HG02973 (cell line): Measurements from ENCODE around the gene LCN10.

ENCODE experiments used
- ATAC-seq: cut with Tn5 transposase; IDR thresholded peaks from one replicate; pipeline ENCODE4 v1.9.1; 2021; ENCODE audit warnings: moderate library complexity; ENCODE audit not compliant: unreplicated experiment

The LCN10 gene

DNA sequence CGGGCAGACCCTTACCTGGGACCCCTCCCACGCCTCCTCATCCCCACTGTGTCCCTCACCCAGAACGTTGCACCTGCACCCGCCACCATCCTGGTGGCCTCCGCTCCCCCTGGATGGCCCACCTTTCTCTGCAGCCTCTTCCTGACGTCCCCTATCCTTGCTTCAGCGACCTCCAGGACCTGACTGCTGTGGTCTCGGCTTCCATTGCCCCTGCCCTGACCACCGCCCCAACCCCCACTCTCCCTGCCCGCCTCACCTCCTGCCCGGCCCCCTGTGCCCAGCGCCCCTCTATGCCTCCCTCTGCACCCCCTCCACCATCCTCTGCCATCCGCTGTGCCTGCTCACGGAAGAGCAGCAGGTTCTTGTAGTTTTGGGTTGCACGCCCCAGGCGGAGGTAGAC lies 2.2 kb downstream of the LCN10 start:
- no peak for ATAC-seq

DNA sequence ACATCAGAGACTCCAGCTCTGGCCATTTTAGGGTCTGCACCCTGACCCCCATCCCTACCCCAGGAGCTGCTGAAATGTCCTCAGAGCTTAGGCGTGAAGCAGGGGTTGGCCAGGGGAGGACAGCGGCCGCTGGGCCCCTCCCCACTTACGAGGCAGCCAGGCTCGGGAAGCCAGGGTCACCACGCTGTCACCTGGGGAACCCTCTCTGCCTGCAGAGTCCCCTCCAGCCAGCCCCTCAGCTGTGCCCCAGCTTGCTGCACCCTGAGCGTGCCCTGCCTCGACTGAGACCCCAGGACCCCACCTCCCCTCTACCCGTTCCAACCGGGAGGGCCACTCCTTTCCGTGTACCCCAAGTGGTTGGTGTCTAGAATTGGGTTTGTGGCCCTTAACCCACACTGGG lies 2.7 kb downstream of the LCN10 start:
- no peak for ATAC-seq

DNA sequence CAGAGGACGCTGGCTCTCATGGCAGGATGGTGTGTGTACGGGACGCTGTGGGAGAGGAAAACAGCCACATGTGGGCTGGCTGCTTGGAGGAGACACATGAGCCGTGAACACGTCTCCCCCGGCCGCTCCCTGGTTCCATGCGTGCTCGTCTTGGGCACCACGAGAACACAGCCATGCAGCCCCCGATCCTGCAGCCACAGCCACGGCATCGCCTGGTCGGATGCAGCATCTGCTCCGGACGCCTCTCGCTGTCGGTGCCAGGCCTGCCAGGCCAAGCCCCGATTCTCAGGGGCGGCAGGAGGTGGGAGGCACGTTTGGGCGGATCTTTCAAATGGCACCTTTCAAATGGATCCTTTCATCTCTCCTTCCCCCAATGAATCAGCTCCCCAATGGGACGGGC lies 3.2 kb downstream of the LCN10 start:
- ATAC-seq, result no peak

- ATAC-seq, result no peak
These were observed 3.8 kb downstream of the LCN10 start for GRCh38 chr9:136738960-136739359.

DNA sequence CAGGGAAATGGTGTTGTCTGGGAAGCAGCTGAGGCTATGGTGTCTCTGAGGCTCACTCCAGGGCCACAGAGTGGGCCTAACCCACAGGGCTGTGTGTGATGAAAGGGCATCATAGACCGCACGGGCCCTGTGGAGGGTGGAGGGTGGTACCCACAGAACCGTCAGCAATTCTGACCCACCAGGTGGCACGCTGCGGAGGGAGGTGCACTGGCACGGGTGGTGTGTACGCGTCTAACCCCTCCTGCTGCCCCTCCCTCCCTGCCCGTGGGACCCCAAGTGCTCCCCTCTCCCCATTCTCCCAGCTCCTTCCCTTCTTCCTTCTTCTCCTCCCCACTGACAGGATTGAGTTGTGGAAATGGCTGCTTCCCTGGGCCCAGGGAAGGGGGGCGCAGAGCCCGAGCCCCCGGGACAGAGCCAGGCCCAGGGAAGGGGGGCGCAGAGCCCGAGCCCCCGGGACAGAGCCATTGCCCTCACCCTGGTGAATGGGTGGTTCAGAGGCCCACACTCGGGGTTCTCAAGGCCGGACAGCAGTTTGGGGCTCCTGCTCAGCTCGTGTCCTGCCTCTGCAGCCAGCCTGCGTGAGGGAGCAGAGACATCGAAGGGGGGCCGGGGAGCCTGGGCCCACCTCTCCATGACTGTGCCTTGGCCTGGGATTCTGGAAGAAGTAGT lies 6.8 kb downstream of the LCN10 start:
- no peak for ATAC-seq

DNA sequence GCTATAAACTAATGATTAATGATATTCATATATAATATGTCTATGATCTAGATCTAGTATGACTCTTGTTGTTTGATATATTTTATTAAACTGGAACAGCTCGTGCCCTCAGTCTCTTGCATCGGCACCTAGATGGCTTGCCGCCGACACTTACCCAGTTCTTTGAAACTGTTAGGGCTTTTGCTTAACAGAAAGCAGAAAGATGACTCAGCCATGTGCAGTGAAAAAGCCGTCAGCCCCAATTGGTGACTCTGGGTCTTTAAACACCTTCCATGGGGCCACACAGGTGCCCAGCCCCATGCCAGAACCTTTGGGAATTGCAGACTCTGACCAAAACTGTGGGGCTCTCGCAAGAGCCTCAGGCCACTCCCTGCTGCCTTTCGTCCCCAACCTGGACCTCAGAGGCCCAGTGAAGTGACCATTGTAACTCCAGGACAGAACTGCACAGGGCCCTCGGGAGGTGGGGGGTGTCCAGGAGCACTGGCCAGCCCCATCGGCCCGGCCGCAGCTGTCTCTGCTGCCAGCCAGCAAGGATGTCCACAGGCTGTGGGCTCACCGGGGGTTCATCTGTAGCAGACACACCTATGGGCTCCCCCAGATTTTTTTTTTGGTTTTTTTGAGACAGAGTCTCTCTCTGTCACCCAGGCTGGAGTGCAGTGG lies 7.8 kb downstream of the LCN10 start:
- no peak for ATAC-seq

DNA sequence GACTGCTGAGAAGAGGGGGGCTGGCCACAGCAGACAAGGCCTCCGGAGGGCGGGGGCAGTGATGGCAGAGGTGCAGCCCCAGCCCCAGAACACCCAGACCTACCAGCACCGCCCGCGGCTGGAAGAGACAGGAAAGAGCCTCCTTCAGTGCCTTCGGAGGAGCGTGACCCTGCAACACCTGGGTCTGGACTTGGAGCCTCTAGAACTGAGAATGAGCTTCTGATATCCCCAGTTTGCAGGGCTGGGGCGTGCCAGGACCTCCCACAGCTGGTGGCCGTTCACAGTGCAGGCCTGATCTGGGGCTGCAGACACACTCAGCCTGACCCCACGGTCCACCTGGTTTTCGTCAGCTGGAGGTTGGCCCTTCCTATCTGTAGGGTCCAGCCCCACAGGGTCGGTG lies 9.1 kb downstream of the LCN10 start:
- no peak for ATAC-seq

- no peak for ATAC-seq
These were observed 10.1 kb downstream of the LCN10 start for GRCh38 chr9:136732444-136733178.

GRCh38 chr9:136729926-136730325 lies 12.8 kb downstream of the LCN10 start:
- no peak for ATAC-seq

DNA sequence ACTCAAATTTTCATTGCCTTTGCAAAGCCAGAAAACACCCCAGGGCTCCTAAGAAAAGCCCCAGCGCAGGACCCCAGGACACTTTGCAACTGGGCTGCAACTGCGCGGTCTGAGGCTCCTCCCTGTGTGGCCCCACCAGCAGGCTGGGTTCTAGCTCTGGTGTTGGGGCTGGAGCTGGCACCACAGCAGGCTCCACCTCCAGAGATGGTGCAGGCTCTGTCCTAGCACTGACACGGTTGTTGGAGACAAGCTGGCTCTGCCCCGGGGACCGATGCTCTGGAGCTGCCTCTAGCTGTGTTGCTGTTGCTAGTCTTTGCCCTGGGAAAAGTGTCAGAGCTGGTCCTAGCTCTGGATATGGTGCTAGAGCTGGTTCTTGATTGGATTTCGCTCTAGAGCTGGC lies 13.6 kb downstream of the LCN10 start:
- no peak for ATAC-seq

GRCh38 chr9:136728548-136729123 lies 14.1 kb downstream of the LCN10 start:
- peak; percentile 11 for ATAC-seq

- ATAC-seq, result peak; percentile 61
These were observed 14.6 kb downstream of the LCN10 start for GRCh38 chr9:136728080-136728547.

- no peak for ATAC-seq
These were observed 16.0 kb downstream of the LCN10 start for GRCh38 chr9:136726631-136727191.

- no peak for ATAC-seq
These were observed 16.6 kb downstream of the LCN10 start for GRCh38 chr9:136726118-136726517.

GRCh38 chr9:136725612-136726011 lies 17.1 kb downstream of the LCN10 start:
- no peak for ATAC-seq

DNA sequence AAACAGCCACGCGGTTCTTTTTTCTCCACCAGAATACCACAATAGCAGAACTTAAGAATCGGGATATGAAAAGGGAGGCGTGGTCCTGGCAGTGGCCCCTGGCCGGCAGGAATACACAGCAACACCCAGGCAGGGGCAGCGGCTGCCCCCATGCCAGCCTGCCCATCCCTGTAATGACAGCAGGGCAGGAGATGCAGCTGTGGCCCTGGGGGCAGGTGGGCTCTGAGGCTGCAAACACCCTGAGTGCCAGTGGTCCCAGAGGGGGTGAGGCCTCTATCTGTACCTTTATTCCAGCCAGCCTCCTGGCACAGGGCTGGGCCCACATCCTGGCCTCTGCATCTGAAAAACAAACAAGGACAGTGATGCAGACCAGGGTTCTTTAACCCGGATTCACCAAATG lies 18.0 kb downstream of the LCN10 start:
- ATAC-seq, result no peak

- ATAC-seq, result no peak
These were observed 18.8 kb downstream of the LCN10 start for GRCh38 chr9:136723989-136724388.

DNA sequence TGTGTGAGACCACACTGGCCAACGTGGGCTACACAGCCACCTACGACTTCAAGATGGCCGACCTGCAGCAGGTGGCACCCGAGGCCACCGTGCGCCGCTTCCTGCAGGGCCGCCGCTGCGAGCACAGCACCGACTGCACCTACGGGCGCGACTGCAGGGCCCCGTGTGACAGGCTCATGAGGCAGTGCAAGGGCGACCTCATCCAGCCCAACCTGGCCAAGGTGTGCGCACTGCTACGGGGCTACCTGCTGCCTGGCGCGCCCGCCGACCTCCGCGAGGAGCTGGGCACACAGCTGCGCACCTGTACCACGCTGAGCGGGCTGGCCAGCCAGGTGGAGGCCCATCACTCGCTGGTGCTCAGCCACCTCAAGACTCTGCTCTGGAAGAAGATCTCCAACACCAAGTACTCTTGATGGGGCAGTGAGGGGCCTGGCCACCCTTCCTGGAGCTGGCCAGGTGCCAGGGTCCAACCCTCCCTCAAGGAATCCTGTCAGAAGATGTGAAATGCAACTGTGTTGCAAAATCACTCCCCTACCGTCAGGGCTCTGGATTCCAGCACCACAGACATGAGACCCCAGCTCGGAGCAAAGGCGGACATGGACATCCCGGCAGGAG lies 19.3 kb downstream of the LCN10 start:
- no peak for ATAC-seq

DNA sequence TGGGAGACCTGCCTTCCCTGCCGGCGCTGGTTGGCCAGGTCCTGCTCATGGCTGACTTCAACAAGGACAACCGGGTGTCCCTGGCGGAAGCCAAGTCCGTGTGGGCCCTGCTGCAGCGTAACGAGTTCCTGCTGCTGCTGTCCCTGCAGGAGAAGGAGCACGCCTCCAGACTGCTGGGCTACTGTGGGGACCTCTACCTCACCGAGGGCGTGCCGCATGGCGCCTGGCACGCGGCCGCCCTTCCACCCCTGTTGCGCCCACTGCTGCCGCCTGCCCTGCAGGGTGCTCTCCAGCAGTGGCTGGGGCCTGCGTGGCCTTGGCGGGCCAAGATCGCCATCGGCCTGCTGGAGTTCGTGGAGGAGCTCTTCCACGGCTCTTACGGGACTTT lies 19.8 kb downstream of the LCN10 start:
- no peak for ATAC-seq

GRCh38 chr9:136722093-136722968 lies 20.4 kb downstream of the LCN10 start:
- ATAC-seq, result no peak
